Measurements from ENCODE around the gene FIZ1. TPM values are rescaled to one million over a fixed set of nuclear protein-coding genes. Genes with fewer than 3 reads are reported as not detected.
A peak's percentile ranks its signal among the peaks of the same experiment; 100 is the strongest.

Gene FIZ1
- total and polyA plus RNA-seq, 2 of the 4 experiments (the other 2 are of a cell fraction): 1.3 to 5.9 TPM

DNA sequence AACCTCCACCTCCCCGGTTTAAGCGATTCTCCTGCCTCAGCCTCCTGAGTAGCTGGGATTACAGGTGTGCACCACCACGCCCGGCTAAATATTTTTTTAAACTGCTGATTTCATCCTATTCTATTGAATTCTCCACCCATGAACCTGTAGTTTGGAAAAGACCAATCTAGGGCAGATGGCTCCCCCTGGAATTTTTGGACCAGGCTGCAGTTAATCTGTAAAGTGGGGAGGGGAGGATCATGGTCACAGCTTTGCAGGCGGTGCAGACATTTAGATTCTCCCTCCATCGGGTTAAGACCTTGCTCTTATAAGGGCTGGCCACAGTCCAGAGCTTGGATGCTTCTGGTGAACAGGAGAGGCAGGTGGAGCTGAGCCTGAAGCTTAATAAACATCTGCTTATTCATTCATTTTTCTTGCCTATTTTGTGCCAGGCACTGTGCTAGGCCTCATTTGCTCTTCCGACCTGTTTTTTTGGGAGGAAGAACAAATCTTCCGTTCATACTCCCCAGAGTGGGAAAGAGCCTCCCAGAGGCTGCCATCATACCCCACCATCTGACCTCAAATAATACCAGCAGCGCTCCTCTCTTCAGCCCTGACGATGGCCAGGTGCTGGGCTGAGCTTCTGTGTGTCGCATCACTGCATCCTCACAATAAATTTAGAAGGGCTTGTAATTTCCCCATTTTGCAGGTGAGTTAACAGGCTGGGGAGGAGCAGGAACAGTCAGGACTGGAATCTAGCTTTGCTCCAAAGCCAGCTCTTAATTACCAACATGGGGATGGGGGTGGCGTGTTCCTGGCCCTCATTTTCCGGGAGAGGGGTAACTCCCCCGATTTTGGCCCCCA is 47.8 kb upstream of the FIZ1 start:
- Histone ChIP-seq H3K23ac (ENCODE audit: low read depth, low read length) (no peak overlapping the region; the same call in 1 of the 2 replicates), H2BK5ac (ENCODE audit: low read depth, low read length, poor library complexity, severe bottlenecking) (no peak overlapping the region), H4K5ac (ENCODE audit: low read depth, low read length) (peak overlapping the region; percentile 31), H2BK15ac (ENCODE audit: low read depth, low read length) (no peak overlapping the region), H3K36me3 (ENCODE audit: control insufficient read depth, insufficient read depth, low read length) (peaks cover 17% of the 10 kb centered on the region), H3K4ac (ENCODE audit: low read depth, low read length) (peak overlapping the region; percentile 84), H3K27ac (ENCODE audit: insufficient read depth, low read length) (peak overlapping the region; percentile 21), H2AK9ac (replicated peaks; ENCODE audit: low read depth, low read length, poor library complexity) (peak overlapping the region; percentile 97), H3K4me3 (ENCODE audit: insufficient read depth, low read depth, low read length) (peak overlapping the region; percentile 86), H3K4me2 (ENCODE audit: low read depth, low read length) (peak overlapping the region; percentile 71), H3K9me1 (ENCODE audit: insufficient read depth, low read length) (no peaks in the 10 kb centered on the region), H2BK120ac (ENCODE audit: low read depth, low read length) (no peak overlapping the region), H2AFZ (replicated peaks; ENCODE audit: low read length, poor library complexity) (peak overlapping the region; percentile 95), H3K79me1 (ENCODE audit: low read depth in 1 of 2, low read length in 2 of 2) (peaks cover 22 to 56% of the 10 kb centered on the region in 2 experiments), H3K4me1 (ENCODE audit: control insufficient read depth, insufficient read depth, low read length) (peaks cover 14% of the 10 kb centered on the region), H2BK20ac (ENCODE audit: low read depth, low read length) (no peak overlapping the region), H3K9ac (ENCODE audit: low read depth, low read length) (peak overlapping the region; percentile 44), H4K20me1 (ENCODE audit: insufficient read depth, low read length) (no peaks in the 10 kb centered on the region), H3K9me3 (ENCODE audit: control insufficient read depth, insufficient read depth, low read length) (no peaks in the 10 kb centered on the region), H4K91ac (ENCODE audit: insufficient read depth, low read depth, low read length) (peak overlapping the region; percentile 78; the same call in 1 of the 2 replicates), H3K56ac (ENCODE audit: extremely low read depth, insufficient read depth, low read length) (no peak overlapping the region; the same call in 1 of the 2 replicates), H4K8ac (ENCODE audit: low read depth in 2 of 2, low read length in 2 of 2) (peak overlapping the region; percentile 87 to 100; a peak in 3 of 4 replicates), H3K14ac (replicated peaks; ENCODE audit: low read depth, low read length) (no peak overlapping the region), H2AK5ac (ENCODE audit: low read depth, low read length) (peak overlapping the region; percentile 43), H3K27me3 (ENCODE audit: control insufficient read depth, insufficient read depth, low read length) (no peaks in the 10 kb centered on the region), H3K18ac (ENCODE audit: low read depth, low read length) (no peak overlapping the region)
- 100% methylated on average over 2 of the region's 14 CpGs; no CpG with 5 or more reads in 1 of the 2 experiments for WGBS, 2 experiments (ENCODE audit: extremely low coverage in 2 of 2, insufficient read length in 1 of 2)
- no TSS peak for BruUV-seq (replicated peaks)
- no peak for ATAC-seq (ENCODE audit: low read depth)
- no peak for DNase-seq
- CTCF ChIA-PET: interaction anchor here (1.1 kb wide), 1 partner anchor 14 kb away, joined by 6 read pairs; no protein-coding TSS in a partner anchor
- in situ Hi-C loops (cut with MboI; ENCODE audit: low sequenced_read_pairs): loop anchor here (25.0 kb wide), 2 partner anchors 360 to 535 kb away; partner anchors contain the start of genes BRSK1, HSPBP1 and PPP1R12C
- dilution Hi-C loops (cut with HindIII; ENCODE audit: low sequenced_read_pairs, unreplicated experiment): no loop called here
- TF ChIP-seq CHD1 (IDR thresholded peaks at IDR 0.05; ENCODE audit: low read depth, low read length): no peak
- intact Hi-C loops (cut with micrococcal nuclease): no loop called here
- POLR2A ChIA-PET (ENCODE audit: unreplicated experiment): no interaction called here
